ENCODE measurements around the gene IRX4. TPM values are rescaled to one million over a fixed set of nuclear protein-coding genes. Genes with fewer than 3 reads are reported as not detected.
"Not testable (repeated sequence)": the region's sequence is repeated elsewhere in the genome, so short reads cannot be mapped to it uniquely, and the experiment has no call there.

The IRX4 gene
- total RNA-seq, 2 experiments from 2014 or later, result not detected

GRCh38 chr5:1853531-1853930 is 29.2 kb downstream of the IRX4 start:
- intact Hi-C loops (cut with micrococcal nuclease), result no loop called here
- DNase-seq, result no peak
- H3K9me3 Mint-ChIP-seq, result no peaks in the 10 kb centered on the region
- no peak overlapping the region for H3K27ac Mint-ChIP-seq
- CTCF ChIA-PET, result no interaction called here
- POLR2A ChIA-PET, result no interaction called here
- peaks cover 58% of the 10 kb centered on the region for H3K27me3 Mint-ChIP-seq
- no peaks in the 10 kb centered on the region for H3K4me1 Mint-ChIP-seq (ENCODE audit: low read depth)
- no peaks in the 10 kb centered on the region for H3K36me3 Mint-ChIP-seq
- no peak overlapping the region for H3K4me3 Mint-ChIP-seq

- ChIA-PET CTCF (no interaction called here), POLR2A (no interaction called here)
- H3K36me3 Mint-ChIP-seq, result no peaks in the 10 kb centered on the region
- intact Hi-C loops (cut with micrococcal nuclease), result no loop called here
- DNase-seq, result no peak
- H3K27ac Mint-ChIP-seq, result no peak overlapping the region
- peaks cover 61% of the 10 kb centered on the region for H3K27me3 Mint-ChIP-seq
- H3K4me3 Mint-ChIP-seq, result no peak overlapping the region
- H3K4me1 Mint-ChIP-seq (ENCODE audit: low read depth), result no peaks in the 10 kb centered on the region
- no peaks in the 10 kb centered on the region for H3K9me3 Mint-ChIP-seq
These were observed 30.3 kb downstream of the IRX4 start for GRCh38 chr5:1852324-1852947.

GRCh38 chr5:1851290-1851934 is 31.3 kb downstream of the IRX4 start:
- H3K4me1 Mint-ChIP-seq (ENCODE audit: low read depth), result no peaks in the 10 kb centered on the region
- CTCF ChIA-PET, result no interaction called here
- peaks cover 61% of the 10 kb centered on the region for H3K27me3 Mint-ChIP-seq
- no peaks in the 10 kb centered on the region for H3K36me3 Mint-ChIP-seq
- intact Hi-C loops (cut with micrococcal nuclease), result no loop called here
- DNase-seq, result no peak
- no peak overlapping the region for H3K4me3 Mint-ChIP-seq
- H3K9me3 Mint-ChIP-seq, result no peaks in the 10 kb centered on the region
- POLR2A ChIA-PET, result no interaction called here
- H3K27ac Mint-ChIP-seq, result no peak overlapping the region

GRCh38 chr5:1850324-1851154 is 32.2 kb downstream of the IRX4 start:
- no peaks in the 10 kb centered on the region for H3K4me1 Mint-ChIP-seq (ENCODE audit: low read depth)
- H3K36me3 Mint-ChIP-seq, result no peaks in the 10 kb centered on the region
- no peak for DNase-seq
- H3K27ac Mint-ChIP-seq, result no peak overlapping the region
- intact Hi-C loops (cut with micrococcal nuclease), result no loop called here
- CTCF ChIA-PET, result no interaction called here
- no peaks in the 10 kb centered on the region for H3K9me3 Mint-ChIP-seq
- POLR2A ChIA-PET, result no interaction called here
- no peak overlapping the region for H3K4me3 Mint-ChIP-seq
- peaks cover 55% of the 10 kb centered on the region for H3K27me3 Mint-ChIP-seq

- intact Hi-C loops (cut with micrococcal nuclease), result no loop called here
- POLR2A ChIA-PET, result no interaction called here
- Mint-ChIP-seq H3K4me1 (ENCODE audit: low read depth) (no peaks in the 10 kb centered on the region), H3K27me3 (peaks cover 33% of the 10 kb centered on the region), H3K4me3 (no peak overlapping the region), H3K27ac (no peak overlapping the region), H3K9me3 (no peaks in the 10 kb centered on the region), H3K36me3 (no peaks in the 10 kb centered on the region)
- CTCF ChIA-PET, result no interaction called here
- no peak for DNase-seq
These were observed 35.1 kb downstream of the IRX4 start for GRCh38 chr5:1847611-1848010.

- POLR2A ChIA-PET, result no interaction called here
- no peak overlapping the region for H3K27ac Mint-ChIP-seq
These were observed 35.7 kb downstream of the IRX4 start for GRCh38 chr5:1847056-1847455.

GRCh38 chr5:1846583-1846982 is 36.1 kb downstream of the IRX4 start:
- Mint-ChIP-seq H3K4me3 (no peak overlapping the region), H3K4me1 (ENCODE audit: low read depth) (no peaks in the 10 kb centered on the region), H3K36me3 (no peaks in the 10 kb centered on the region), H3K27ac (no peak overlapping the region), H3K9me3 (no peaks in the 10 kb centered on the region), H3K27me3 (peaks cover 30% of the 10 kb centered on the region)
- no peak for DNase-seq
- ChIA-PET POLR2A (no interaction called here), CTCF (no interaction called here)
- intact Hi-C loops (cut with micrococcal nuclease), result no loop called here

More at GRCh38 chr5:1847056-1847455, 35.7 kb downstream of the IRX4 start:
- Mint-ChIP-seq H3K4me1 (ENCODE audit: low read depth) (no peaks in the 10 kb centered on the region), H3K27me3 (peaks cover 35% of the 10 kb centered on the region), H3K4me3 (no peak overlapping the region), H3K36me3 (no peaks in the 10 kb centered on the region), H3K9me3 (no peaks in the 10 kb centered on the region)
- no peak for DNase-seq
- CTCF ChIA-PET, result no interaction called here
- intact Hi-C loops (cut with micrococcal nuclease), result no loop called here

- intact Hi-C loops (cut with micrococcal nuclease), result no loop called here
- DNase-seq, result no peak
- no peaks in the 10 kb centered on the region for H3K4me1 Mint-ChIP-seq (ENCODE audit: low read depth)
These were observed 37.0 kb downstream of the IRX4 start for GRCh38 chr5:1845696-1846095.

GRCh38 chr5:1844708-1845436 is 37.9 kb downstream of the IRX4 start:
- Mint-ChIP-seq H3K4me1 (ENCODE audit: low read depth) (no peaks in the 10 kb centered on the region), H3K27ac (no peak overlapping the region), H3K9me3 (no peaks in the 10 kb centered on the region), H3K36me3 (no peaks in the 10 kb centered on the region), H3K27me3 (peaks cover 22% of the 10 kb centered on the region), H3K4me3 (no peak overlapping the region)
- intact Hi-C loops (cut with micrococcal nuclease), result no loop called here
- no peak for DNase-seq
- ChIA-PET POLR2A (no interaction called here), CTCF (no interaction called here)

More at GRCh38 chr5:1845696-1846095, 37.0 kb downstream of the IRX4 start:
- ChIA-PET CTCF (no interaction called here), POLR2A (no interaction called here)
- no peak overlapping the region for H3K4me3 Mint-ChIP-seq
- no peaks in the 10 kb centered on the region for H3K9me3 Mint-ChIP-seq
- H3K27me3 Mint-ChIP-seq, result peaks cover 24% of the 10 kb centered on the region
- H3K27ac Mint-ChIP-seq, result no peak overlapping the region
- H3K36me3 Mint-ChIP-seq, result no peaks in the 10 kb centered on the region

- DNase-seq; intact Hi-C loops (cut with micrococcal nuclease); H3K27ac Mint-ChIP-seq; H3K9me3 Mint-ChIP-seq; CTCF ChIA-PET; H3K36me3 Mint-ChIP-seq; POLR2A ChIA-PET; H3K4me1 Mint-ChIP-seq (ENCODE audit: low read depth); H3K4me3 Mint-ChIP-seq: not testable (repeated sequence)
- H3K27me3 Mint-ChIP-seq, result peaks cover 19% of the 10 kb centered on the region
These were observed 39.0 kb downstream of the IRX4 start for GRCh38 chr5:1843761-1844160.

- CTCF ChIA-PET, result no interaction called here
- H3K27ac Mint-ChIP-seq, result no peak overlapping the region
- H3K36me3 Mint-ChIP-seq, result no peaks in the 10 kb centered on the region
- H3K4me3 Mint-ChIP-seq, result no peak overlapping the region
- no peaks in the 10 kb centered on the region for H3K9me3 Mint-ChIP-seq
- no peaks in the 10 kb centered on the region for H3K4me1 Mint-ChIP-seq (ENCODE audit: low read depth)
- POLR2A ChIA-PET, result no interaction called here
- intact Hi-C loops (cut with micrococcal nuclease), result no loop called here
- DNase-seq, result no peak
- H3K27me3 Mint-ChIP-seq, result peaks cover 12% of the 10 kb centered on the region
These were observed 40.5 kb downstream of the IRX4 start for GRCh38 chr5:1842004-1842819.
